Stomach (tissue), 9 donors: Measurements from ENCODE around the gene IFNL3. TPM values are rescaled to one million over a fixed set of nuclear protein-coding genes. Genes with fewer than 3 reads are reported as not detected.

Experiments used
- DNase-seq, 2 donors: peaks; one replicate each; pipeline versions ENCODE4 v3.0.0 to v3.0.0-alpha.2; 2013 to 2019
- H3K27ac ChIP-seq, 5 donors: fragments of 200-600 bp in 4 of 5; sonication (generic) in 4 of 5; one replicate each; pipeline ENCODE4 v1.5.1; 2013 to 2019; ENCODE audit warnings: mild to moderate bottlenecking in 1 of 5, moderate library complexity in 1 of 5
- H3K27me3 ChIP-seq, 3 donors: fragments of 200-600 bp; sonication (generic); one replicate each; pipeline ENCODE4 v1.5.1; 2017 to 2019; ENCODE audit warnings: mixed run types in 1 of 3
- H3K36me3 ChIP-seq, 4 donors: fragments of 200-600 bp; sonication (generic); 1 replicate in 3 of 4; 2 replicates in 1 of 4; pipeline ENCODE4 v1.5.1; 2016 to 2019
- H3K4me1 ChIP-seq, 4 donors: fragments of 200-600 bp; sonication (generic); one replicate each; pipeline ENCODE4 v1.5.1; 2016 to 2019
- H3K4me3 ChIP-seq, 4 donors: fragments of 200-600 bp; sonication (generic) in 3 of 4; one replicate each; pipeline ENCODE4 v1.5.1; 2016 to 2019; ENCODE audit warnings: mild to moderate bottlenecking in 1 of 4
- H3K9me3 ChIP-seq, 4 donors: fragments of 200-600 bp; sonication (generic); one replicate each; pipeline ENCODE4 v1.5.1; 2016 to 2019
- CTCF ChIP-seq, 7 experiments: fragments of 450-650 bp in 4 of 7; fragments of 200-600 bp in 3 of 7; sonication (generic) in 3 of 7; IDR thresholded peaks; one replicate each; pipeline ENCODE4 v1.5.1; 2016 to 2019; ENCODE audit warnings: antibody characterized with exemption in 7 of 7, control low read depth in 2 of 7, mild to moderate bottlenecking in 1 of 7
- EP300 ChIP-seq: sonication (generic); formaldehyde crosslinking; IDR thresholded peaks from one replicate; pipeline ENCODE4 v1.6.1; 2017; ENCODE audit warnings: antibody characterized with exemption
- POLR2A ChIP-seq, 4 donors: fragments of 450-650 bp; IDR thresholded peaks; one replicate each; pipeline ENCODE4 v1.6.1; 2016; ENCODE audit warnings: antibody characterized with exemption in 4 of 4, control low read depth in 2 of 4, mild to moderate bottlenecking in 1 of 4, moderate library complexity in 1 of 4
- POLR2AphosphoS5 ChIP-seq, 3 donors: sonication (generic); formaldehyde crosslinking; IDR thresholded peaks; one replicate each; pipeline ENCODE4 v1.6.1; 2016; ENCODE audit warnings: antibody characterized with exemption in 3 of 3
- WGBS, 5 donors: extraction: QIAGEN DNeasy Blood & Tissue Kit in 3 of 5; methylation state at CpG; one replicate each; pipeline versions ENCODE4 v1.1.5 to v1.1.7; 2013 to 2018; 5-methylcytosine and 5-hydroxymethylcytosine counted together
- intact Hi-C: fragments of 100-400 bp; cut with DNase I; formaldehyde crosslinking; loops from one replicate; pipeline ENCODE4 v1.15.1; 2023; ENCODE audit warnings: low total_unique reads
- polyA plus RNA-seq, 3 donors: library from polyadenylated mRNA; stranded (reverse); fragments of 200-250 nt; gene quantifications; one replicate each; pipeline ENCODE4 v1.2.3, GENCODE V29; 2013
- total RNA-seq, 5 donors: library from RNA; depleted of rRNA; stranded (reverse); fragments of >200 nt; gene quantifications; one replicate each; pipeline versions ENCODE4 v1.1.0 to v1.2.3, GENCODE V29; 2014 to 2016
- donor health status: healthy with polysubstance abuse.
- donor health status: Bipolar disorder and iron deficiency.
- donor health status: healthy.

The IFNL3 gene
- total and polyA plus RNA-seq, 8 donors, result not detected

- Histone ChIP-seq H3K27me3 (peaks cover 0 to 45% (median 0%) of the 10 kb centered on the region in 3 donors), H3K36me3 (no peaks in the 10 kb centered on the region), H3K27ac (no peak overlapping the region), H3K9me3 (no peaks in the 10 kb centered on the region), H3K4me1 (peaks cover 7 to 11% (median 9%) of the 10 kb centered on the region in 4 donors), H3K4me3 (no peak overlapping the region)
- no peak for DNase-seq
- WGBS, 5 donors, result 85 to 93% (median 90%) methylated on average over 6 of the region's 6 CpGs
- TF ChIP-seq POLR2A (IDR thresholded peaks at IDR 0.05) (no peak), CTCF (IDR thresholded peaks at IDR 0.05) (no peak), POLR2AphosphoS5 (IDR thresholded peaks at IDR 0.05) (no peak), EP300 (no peak)
- intact Hi-C loops, result no loop called here
Measured at GRCh38 chr19:39238944-39239343, 5.9 kb downstream of the IFNL3 start.

GRCh38 chr19:39238209-39238608, 6.6 kb downstream of the IFNL3 start:
- Histone ChIP-seq H3K27me3 (peaks cover 0 to 37% (median 0%) of the 10 kb centered on the region in 3 donors), H3K4me3 (no peak overlapping the region), H3K36me3 (no peaks in the 10 kb centered on the region), H3K4me1 (peaks cover 7 to 11% (median 9%) of the 10 kb centered on the region in 4 donors), H3K27ac (peak overlapping the region; percentile 15 to 72 (median 59)), H3K9me3 (no peaks in the 10 kb centered on the region)
- no peak for DNase-seq
- no peak for TF ChIP-seq POLR2AphosphoS5 (IDR thresholded peaks at IDR 0.05)
- TF ChIP-seq CTCF (IDR thresholded peaks at IDR 0.05), result no peak
- no peak for TF ChIP-seq POLR2A (IDR thresholded peaks at IDR 0.05)
- no peak for TF ChIP-seq EP300
- intact Hi-C loops, result no loop called here
- WGBS, 5 donors, result 81 to 92% (median 86%) methylated on average over 6 of the region's 6 CpGs

- no peaks in the 10 kb centered on the region for H3K36me3 ChIP-seq
- TF ChIP-seq CTCF (IDR thresholded peaks at IDR 0.05) (no peak), EP300 (no peak), POLR2A (IDR thresholded peaks at IDR 0.05) (no peak), POLR2AphosphoS5 (IDR thresholded peaks at IDR 0.05) (peak in 2 of 3 donors; percentile 58 to 66)
- intact Hi-C loops, result no loop called here
- 32 to 36% (median 33%) methylated on average over 21 to 22 of the region's 22 CpGs for WGBS, 5 donors
- H3K4me1 ChIP-seq, result peaks cover 7 to 11% (median 9%) of the 10 kb centered on the region in 4 donors
- DNase-seq, result peak; percentile 92 to 93
- H3K27ac ChIP-seq, result peak overlapping the region; percentile 15 to 72 (median 59)
- peak overlapping the region in 1 of 4 donors; percentile 16 for H3K4me3 ChIP-seq
- peaks cover 0 to 35% (median 0%) of the 10 kb centered on the region in 3 donors for H3K27me3 ChIP-seq
- no peaks in the 10 kb centered on the region for H3K9me3 ChIP-seq
Measured at GRCh38 chr19:39237200-39238184, 7.3 kb downstream of the IFNL3 start.

- intact Hi-C loops, result no loop called here
- no peaks in the 10 kb centered on the region for H3K36me3 ChIP-seq
- TF ChIP-seq POLR2AphosphoS5 (IDR thresholded peaks at IDR 0.05) (no peak), EP300 (no peak), CTCF (IDR thresholded peaks at IDR 0.05) (no peak), POLR2A (IDR thresholded peaks at IDR 0.05) (no peak)
- peaks cover 7 to 11% (median 9%) of the 10 kb centered on the region in 4 donors for H3K4me1 ChIP-seq
- 60 to 85% (median 78%) methylated on average over 7 to 12 of the region's 12 CpGs for WGBS, 5 donors
- H3K27me3 ChIP-seq, result peaks cover 0 to 35% (median 0%) of the 10 kb centered on the region in 3 donors
- H3K4me3 ChIP-seq, result no peak overlapping the region
- no peak overlapping the region for H3K27ac ChIP-seq
- H3K9me3 ChIP-seq, result no peaks in the 10 kb centered on the region
- peak; percentile 8 to 37 for DNase-seq
Measured at GRCh38 chr19:39236527-39236926, 8.3 kb downstream of the IFNL3 start.
